HG03025 (cell line): Measurements from ENCODE around the gene B4GAT1.
"Not testable (repeated sequence)": the region's sequence is repeated elsewhere in the genome, so short reads cannot be mapped to it uniquely, and the experiment has no call there.

Source experiments
- ATAC-seq: cut with Tn5 transposase; IDR thresholded peaks from one replicate; pipeline ENCODE4 v1.9.1; 2021; ENCODE audit warnings: mild to moderate bottlenecking, moderate library complexity; ENCODE audit not compliant: unreplicated experiment, low FRiP score

B4GAT1 gene

GRCh38 chr11:66363805-66364535 is 16.5 kb upstream of the B4GAT1 start:
- no peak for ATAC-seq

- no peak for ATAC-seq
Measured at GRCh38 chr11:66363187-66363601, 15.8 kb upstream of the B4GAT1 start.

- ATAC-seq: no peak
Measured at GRCh38 chr11:66362481-66363147, 15.2 kb upstream of the B4GAT1 start.

GRCh38 chr11:66361502-66361941 is 14.1 kb upstream of the B4GAT1 start:
- no peak for ATAC-seq

- no peak for ATAC-seq
Measured at GRCh38 chr11:66360406-66361073, 13.1 kb upstream of the B4GAT1 start.

- ATAC-seq: no peak
Measured at GRCh38 chr11:66359662-66360087, 12.2 kb upstream of the B4GAT1 start.

GRCh38 chr11:66350560-66351235 is 3.3 kb upstream of the B4GAT1 start:
- not testable (repeated sequence) for ATAC-seq

- ATAC-seq: no peak
Measured at GRCh38 chr11:66349084-66349386, 1.6 kb upstream of the B4GAT1 start.

- ATAC-seq: no peak
Measured at GRCh38 chr11:66346476-66347424, 679 bp downstream of the B4GAT1 start.

GRCh38 chr11:66345316-66345649 is 2.1 kb downstream of the B4GAT1 start:
- no peak for ATAC-seq

- peak; percentile 51 for ATAC-seq
Measured at GRCh38 chr11:66344550-66345315, 2.7 kb downstream of the B4GAT1 start, which contains the start of gene BRMS1. Gene BRMS1, minus strand, starts transcription at chr11:66345104. Its CDS starts 2,870 bp downstream, at chr11:66342234.

GRCh38 chr11:66343176-66343575 is 4.3 kb downstream of the B4GAT1 start:
- no peak for ATAC-seq

- ATAC-seq: no peak
Measured at GRCh38 chr11:66341502-66342126, 5.8 kb downstream of the B4GAT1 start.

- no peak for ATAC-seq
Measured at GRCh38 chr11:66340596-66341501, 6.6 kb downstream of the B4GAT1 start.

GRCh38 chr11:66339686-66340483 is 7.5 kb downstream of the B4GAT1 start:
- no peak for ATAC-seq

- ATAC-seq: no peak
Measured at GRCh38 chr11:66339162-66339675, 8.2 kb downstream of the B4GAT1 start.
